Fibroblast of lung (primary cell): ENCODE data around the gene SEC14L1. TPM values are rescaled to one million over a fixed set of nuclear protein-coding genes. Genes with fewer than 3 reads are reported as not detected.

ENCODE experiments used
- DNase-seq, 2 donors: peaks; one replicate each; pipeline versions ENCODE4 v3.0.0 to v3.0.0-alpha.2; 2010; ENCODE audit warnings: low read depth in 2 of 2
- H2AFZ ChIP-seq: 2 replicates; pipeline ENCODE4 v1.5.1; 2012; ENCODE audit warnings: low read length, control low read depth, inconsistent platforms
- H3K27ac ChIP-seq: 2 replicates; pipeline ENCODE4 v1.5.1; 2011; ENCODE audit warnings: low read length, control low read depth; ENCODE audit not compliant: insufficient read depth
- H3K27me3 ChIP-seq: 2 replicates; pipeline ENCODE4 v1.5.1; 2011; ENCODE audit warnings: mild to moderate bottlenecking, low read length; ENCODE audit not compliant: control insufficient read depth, insufficient read depth
- H3K36me3 ChIP-seq: 2 replicates; pipeline ENCODE4 v1.5.1; 2011; ENCODE audit warnings: low read length; ENCODE audit not compliant: control insufficient read depth, insufficient read depth
- H3K4me1 ChIP-seq: 2 replicates; pipeline ENCODE4 v1.5.1; 2011; ENCODE audit warnings: low read length; ENCODE audit not compliant: control insufficient read depth, insufficient read depth; ENCODE audit errors: extremely low read depth
- H3K4me2 ChIP-seq: 2 replicates; pipeline ENCODE4 v1.5.1; 2011; ENCODE audit warnings: low read length, control low read depth; ENCODE audit not compliant: insufficient read depth; ENCODE audit errors: extremely low read depth
- H3K4me3 ChIP-seq, 4 experiments: fragments of 200-600 bp in 1 of 4; sonication (generic) in 1 of 4; replicated peaks in 1 of 4; 2 replicates each; pipeline ENCODE4 v1.5.1; 2011 to 2016; ENCODE audit warnings: low read length in 4 of 4, low read depth in 3 of 4, mild to moderate bottlenecking in 3 of 4, control low read depth in 2 of 4, inconsistent platforms in 1 of 4, mixed read lengths in 1 of 4; ENCODE audit not compliant: insufficient read depth in 1 of 4; ENCODE audit errors: control extremely low read depth in 1 of 4
- H3K79me2 ChIP-seq: 2 replicates; pipeline ENCODE4 v1.5.1; 2012; ENCODE audit warnings: mild to moderate bottlenecking, low read length, inconsistent platforms; ENCODE audit not compliant: control insufficient read depth, insufficient read depth
- H3K9ac ChIP-seq: 2 replicates; pipeline ENCODE4 v1.5.1; 2011; ENCODE audit warnings: mild to moderate bottlenecking, low read length, control low read depth; ENCODE audit not compliant: insufficient read depth
- H3K9me3 ChIP-seq: 2 replicates; pipeline ENCODE4 v1.5.1; 2012; ENCODE audit warnings: low read depth, low read length; ENCODE audit not compliant: control insufficient read depth, insufficient read depth
- H4K20me1 ChIP-seq: 2 replicates; pipeline ENCODE4 v1.5.1; 2011; ENCODE audit warnings: low read length; ENCODE audit not compliant: control insufficient read depth, insufficient read depth; ENCODE audit errors: extremely low read depth
- CTCF ChIP-seq, 2 donors: IDR thresholded peaks in 1 of 2; conservative IDR thresholded peaks in 1 of 2; 1 replicate in 1 of 2; 2 replicates in 1 of 2; pipeline ENCODE4 v1.5.1; 2011 to 2012; ENCODE audit warnings: low read length in 2 of 2, control low read depth in 1 of 2, inconsistent platforms in 1 of 2, low read depth in 1 of 2, mild to moderate bottlenecking in 1 of 2
- EZH2 ChIP-seq: IDR thresholded peaks from 2 replicates; pipeline ENCODE4 v1.5.1; 2012; ENCODE audit warnings: low read length, control low read depth, mild to moderate bottlenecking; ENCODE audit errors: missing control alignments
- polyA plus RNA-seq, 2 donors: library from polyadenylated mRNA; depleted of rRNA in 1 of 2; stranded (reverse) in 1 of 2; unstranded in 1 of 2; fragments of >200 nt; gene quantifications; 2 replicates each; pipeline ENCODE4 v1.2.1, GENCODE V29; 2011 to 2012; ENCODE audit warnings: missing spikeins in 1 of 2
- total RNA-seq: library from RNA; depleted of rRNA; stranded (reverse); fragments of >200 nt; gene quantifications from 2 replicates; pipeline ENCODE4 v1.2.1, GENCODE V29; 2014

Gene SEC14L1
- total and polyA plus RNA-seq, 2 donors (not counting 1 experiment from before 2014, with no cell fraction given) = 21.1 to 32.9 TPM

GRCh38 chr17:77258638-77259037 lies 117.9 kb downstream of the SEC14L1 start:
- Histone ChIP-seq H3K9me3 (no peaks in the 10 kb centered on the region), H4K20me1 (no peaks in the 10 kb centered on the region), H3K4me3 (no peak overlapping the region), H3K36me3 (no peaks in the 10 kb centered on the region), H2AFZ (no peak overlapping the region), H3K9ac (no peak overlapping the region), H3K4me1 (peaks cover 20% of the 10 kb centered on the region), H3K27ac (no peak overlapping the region), H3K4me2 (no peak overlapping the region), H3K27me3 (no peaks in the 10 kb centered on the region), H3K79me2 (no peaks in the 10 kb centered on the region)
- DNase-seq = no peak
- no peak for TF ChIP-seq EZH2
- no peak for TF ChIP-seq CTCF (conservative IDR thresholded peaks at IDR 0.05 in 1 of 2, IDR thresholded peaks at IDR 0.05 in 1 of 2; ENCODE audit: low read depth in 1 of 2, low read length in 2 of 2)

GRCh38 chr17:77264617-77265230 lies 124.0 kb downstream of the SEC14L1 start:
- no peaks in the 10 kb centered on the region for H3K79me2 ChIP-seq

GRCh38 chr17:77266213-77266612 lies 125.4 kb downstream of the SEC14L1 start:
- no peak for TF ChIP-seq EZH2
- no peak for TF ChIP-seq CTCF (conservative IDR thresholded peaks at IDR 0.05 in 1 of 2, IDR thresholded peaks at IDR 0.05 in 1 of 2; ENCODE audit: low read depth in 1 of 2, low read length in 2 of 2)
- H3K4me3 ChIP-seq = no peak overlapping the region
- H3K4me1 ChIP-seq = no peaks in the 10 kb centered on the region
- no peak overlapping the region for H3K9ac ChIP-seq
- no peak for DNase-seq
- no peaks in the 10 kb centered on the region for H3K36me3 ChIP-seq
- H4K20me1 ChIP-seq = no peaks in the 10 kb centered on the region
- no peaks in the 10 kb centered on the region for H3K27me3 ChIP-seq
- no peak overlapping the region for H3K27ac ChIP-seq
- no peak overlapping the region for H2AFZ ChIP-seq
- H3K4me2 ChIP-seq = no peak overlapping the region
- H3K79me2 ChIP-seq = no peaks in the 10 kb centered on the region
- H3K9me3 ChIP-seq = no peaks in the 10 kb centered on the region

More at GRCh38 chr17:77264617-77265230, 124.0 kb downstream of the SEC14L1 start:
- Histone ChIP-seq H3K9me3 (no peaks in the 10 kb centered on the region), H3K9ac (no peak overlapping the region), H3K4me3 (no peak overlapping the region), H2AFZ (no peak overlapping the region), H3K27me3 (no peaks in the 10 kb centered on the region), H4K20me1 (no peaks in the 10 kb centered on the region), H3K4me1 (no peaks in the 10 kb centered on the region), H3K27ac (no peak overlapping the region), H3K4me2 (no peak overlapping the region), H3K36me3 (no peaks in the 10 kb centered on the region)
- DNase-seq = no peak
- TF ChIP-seq EZH2 (no peak), CTCF (conservative IDR thresholded peaks at IDR 0.05 in 1 of 2, IDR thresholded peaks at IDR 0.05 in 1 of 2; ENCODE audit: low read depth in 1 of 2, low read length in 2 of 2) (no peak)
